GM18508 (cell line): ENCODE measurements around the gene VSNL1.

Experiments
- ATAC-seq: cut with Tn5 transposase; IDR thresholded peaks from one replicate; pipeline ENCODE4 v1.9.1; 2021; ENCODE audit warnings: moderate number of reproducible peaks; ENCODE audit not compliant: insufficient read depth, unreplicated experiment

The VSNL1 gene

GRCh38 chr2:17578466-17578928, 38.0 kb downstream of the VSNL1 start:
- no peak for ATAC-seq

GRCh38 chr2:17579605-17580318, 39.3 kb downstream of the VSNL1 start:
- no peak for ATAC-seq

GRCh38 chr2:17580319-17580715, 39.8 kb downstream of the VSNL1 start:
- ATAC-seq = no peak

- ATAC-seq = no peak
Observed at GRCh38 chr2:17581831-17582230, 41.3 kb downstream of the VSNL1 start.

- ATAC-seq = no peak
Observed at GRCh38 chr2:17583166-17583565, 42.7 kb downstream of the VSNL1 start.

- ATAC-seq = no peak
Observed at GRCh38 chr2:17583646-17584045, 43.1 kb downstream of the VSNL1 start.

- ATAC-seq = no peak
Observed at GRCh38 chr2:17584689-17585088, 44.2 kb downstream of the VSNL1 start.

GRCh38 chr2:17587469-17587868, 47.0 kb downstream of the VSNL1 start:
- no peak for ATAC-seq

- no peak for ATAC-seq
Observed at GRCh38 chr2:17588031-17588430, 47.5 kb downstream of the VSNL1 start.

GRCh38 chr2:17589406-17590035, 49.0 kb downstream of the VSNL1 start:
- ATAC-seq = no peak

GRCh38 chr2:17590342-17590911, 49.9 kb downstream of the VSNL1 start:
- no peak for ATAC-seq

- no peak for ATAC-seq
Observed at GRCh38 chr2:17591846-17592245, 51.4 kb downstream of the VSNL1 start.

GRCh38 chr2:17592731-17593409, 52.4 kb downstream of the VSNL1 start:
- no peak for ATAC-seq

GRCh38 chr2:17593445-17593840, 52.9 kb downstream of the VSNL1 start:
- ATAC-seq = no peak

- ATAC-seq = no peak
Observed at GRCh38 chr2:17593841-17594491, 53.5 kb downstream of the VSNL1 start.

GRCh38 chr2:17594533-17595401, 54.3 kb downstream of the VSNL1 start:
- ATAC-seq = no peak

- no peak for ATAC-seq
Observed at GRCh38 chr2:17599617-17600016, 59.1 kb downstream of the VSNL1 start.

- no peak for ATAC-seq
Observed at GRCh38 chr2:17600556-17601204, 60.2 kb downstream of the VSNL1 start.

- no peak for ATAC-seq
Observed at GRCh38 chr2:17604050-17604449, 63.6 kb downstream of the VSNL1 start.
